Measurements from ENCODE around the gene COMT.

DNA sequence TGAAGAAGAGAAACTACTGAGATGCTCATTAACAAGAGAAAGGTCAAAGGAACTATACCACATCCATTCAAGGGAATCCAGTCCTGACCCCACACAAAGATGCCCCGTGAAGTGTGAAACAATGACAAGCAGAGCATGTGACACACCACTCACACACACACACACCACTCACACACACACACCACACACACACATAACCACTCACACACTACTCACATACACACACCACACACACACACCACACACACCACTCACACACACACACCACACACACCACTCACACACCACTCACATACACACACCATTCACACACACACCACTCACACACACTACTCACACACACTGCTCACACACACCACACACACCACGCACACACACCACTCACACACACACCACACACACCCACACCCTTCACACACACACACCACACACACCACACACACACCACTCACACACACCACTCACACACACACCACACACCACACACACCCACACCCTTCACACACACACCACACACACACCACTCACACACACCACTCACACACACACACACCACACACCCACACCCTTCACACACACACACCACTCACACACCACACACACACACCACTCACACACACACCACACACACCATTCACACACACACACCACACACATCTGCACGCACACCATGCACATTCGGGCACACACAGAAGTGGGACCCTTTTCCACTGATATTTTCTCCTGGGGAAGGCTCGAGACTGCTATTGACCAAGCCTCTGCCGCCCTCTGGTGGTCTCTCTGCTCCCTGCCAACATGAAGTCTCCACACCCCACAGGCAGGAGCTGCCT is 32.0 kb upstream of the COMT start:
- TF ChIP-seq, protein P1, sequence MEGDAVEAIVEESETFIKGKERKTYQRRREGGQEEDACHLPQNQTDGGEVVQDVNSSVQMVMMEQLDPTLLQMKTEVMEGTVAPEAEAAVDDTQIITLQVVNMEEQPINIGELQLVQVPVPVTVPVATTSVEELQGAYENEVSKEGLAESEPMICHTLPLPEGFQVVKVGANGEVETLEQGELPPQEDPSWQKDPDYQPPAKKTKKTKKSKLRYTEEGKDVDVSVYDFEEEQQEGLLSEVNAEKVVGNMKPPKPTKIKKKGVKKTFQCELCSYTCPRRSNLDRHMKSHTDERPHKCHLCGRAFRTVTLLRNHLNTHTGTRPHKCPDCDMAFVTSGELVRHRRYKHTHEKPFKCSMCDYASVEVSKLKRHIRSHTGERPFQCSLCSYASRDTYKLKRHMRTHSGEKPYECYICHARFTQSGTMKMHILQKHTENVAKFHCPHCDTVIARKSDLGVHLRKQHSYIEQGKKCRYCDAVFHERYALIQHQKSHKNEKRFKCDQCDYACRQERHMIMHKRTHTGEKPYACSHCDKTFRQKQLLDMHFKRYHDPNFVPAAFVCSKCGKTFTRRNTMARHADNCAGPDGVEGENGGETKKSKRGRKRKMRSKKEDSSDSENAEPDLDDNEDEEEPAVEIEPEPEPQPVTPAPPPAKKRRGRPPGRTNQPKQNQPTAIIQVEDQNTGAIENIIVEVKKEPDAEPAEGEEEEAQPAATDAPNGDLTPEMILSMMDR (IDR thresholded peaks at IDR 0.05; ENCODE audit: low read depth, low read length, missing input control): peak; percentile 84
- no peak for TF ChIP-seq TAF1 (conservative IDR thresholded peaks at IDR 0.05)
- no peak for TF ChIP-seq JUND (IDR thresholded peaks at IDR 0.05)
- TF ChIP-seq RAD21 (IDR thresholded peaks at IDR 0.05): peak; percentile 90 to 95
- TF ChIP-seq SP1 (IDR thresholded peaks at IDR 0.05): no peak
- TF ChIP-seq, protein P2, sequence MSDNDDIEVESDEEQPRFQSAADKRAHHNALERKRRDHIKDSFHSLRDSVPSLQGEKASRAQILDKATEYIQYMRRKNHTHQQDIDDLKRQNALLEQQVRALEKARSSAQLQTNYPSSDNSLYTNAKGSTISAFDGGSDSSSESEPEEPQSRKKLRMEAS (IDR thresholded peaks at IDR 0.05): no peak
- no peak for TF ChIP-seq YY1 (IDR thresholded peaks at IDR 0.05)
- TF ChIP-seq FOXA1 (IDR thresholded peaks at IDR 0.05): no peak

All from liver (tissue), 3 donors.